Activated T-cell treated with anti-CD3 and anti-CD28 coated beads for 1 hour (primary cell): ENCODE results near the gene FRS2.

ENCODE experiments used
- DNase-seq: peaks from one replicate; pipeline ENCODE4 v3.0.0-alpha.2; 2020; ENCODE audit warnings: low read depth

The FRS2 gene

GRCh38 chr12:69501154-69501895, 31.1 kb downstream of the FRS2 start:
- no peak for DNase-seq

DNA sequence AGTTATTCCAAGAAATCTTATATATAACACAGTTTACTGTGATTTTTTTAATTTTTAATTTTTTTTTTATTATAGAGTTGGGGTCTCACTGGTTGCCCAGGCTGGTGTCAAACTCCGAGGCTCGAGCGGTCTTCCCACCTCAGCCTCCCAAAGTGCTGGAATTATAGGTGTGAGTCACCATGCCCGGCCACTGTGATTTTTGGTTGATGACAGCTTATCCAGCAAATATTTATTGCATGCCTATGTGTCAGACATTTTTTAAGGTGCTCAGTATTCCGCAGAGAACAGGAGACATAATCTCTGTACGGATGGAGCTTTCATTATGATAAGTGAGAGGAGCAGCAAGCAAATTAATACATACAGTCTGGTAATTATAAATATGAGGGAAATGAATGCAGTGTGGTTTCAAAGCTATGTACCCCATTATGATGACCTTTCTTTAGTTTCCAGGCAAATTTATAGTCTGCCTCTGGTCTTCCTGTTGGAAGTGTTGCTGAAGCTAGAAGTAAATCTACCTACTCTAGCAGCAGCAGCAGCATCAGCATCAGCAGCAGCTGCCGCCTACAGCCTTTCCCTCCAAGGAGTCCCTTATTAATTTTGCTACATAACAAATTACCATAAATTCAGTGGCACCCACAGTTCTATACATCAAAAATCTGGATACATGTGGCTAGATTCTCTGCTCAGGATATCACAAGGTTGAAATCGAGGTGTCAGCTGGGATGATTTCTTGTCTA, 32.3 kb downstream of the FRS2 start:
- DNase-seq = no peak

GRCh38 chr12:69508091-69508490, 37.9 kb downstream of the FRS2 start:
- DNase-seq = no peak

DNA sequence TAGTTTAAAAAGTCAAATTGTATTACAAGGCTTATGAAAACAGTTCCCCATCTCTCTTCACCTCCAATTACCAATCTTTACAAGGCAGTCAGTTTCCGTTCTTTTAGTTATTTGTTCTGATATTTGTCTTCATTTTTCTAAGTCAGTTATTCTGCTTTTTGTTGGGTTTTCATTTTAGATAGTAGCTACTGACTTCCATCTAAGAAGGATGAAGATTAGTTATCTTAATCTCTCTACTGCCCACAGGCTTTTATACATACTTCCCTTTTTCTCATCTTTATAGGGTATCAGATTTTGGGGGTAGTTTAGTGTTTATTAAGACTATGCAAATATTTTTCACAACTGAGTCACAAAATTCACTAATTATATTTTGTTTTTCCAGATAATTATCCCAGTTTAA, 38.4 kb downstream of the FRS2 start:
- DNase-seq = no peak

GRCh38 chr12:69509308-69509736, 39.1 kb downstream of the FRS2 start:
- no peak for DNase-seq

GRCh38 chr12:69509904-69510827, 40.0 kb downstream of the FRS2 start:
- no peak for DNase-seq

GRCh38 chr12:69511016-69511415, 40.8 kb downstream of the FRS2 start:
- DNase-seq = no peak

DNA sequence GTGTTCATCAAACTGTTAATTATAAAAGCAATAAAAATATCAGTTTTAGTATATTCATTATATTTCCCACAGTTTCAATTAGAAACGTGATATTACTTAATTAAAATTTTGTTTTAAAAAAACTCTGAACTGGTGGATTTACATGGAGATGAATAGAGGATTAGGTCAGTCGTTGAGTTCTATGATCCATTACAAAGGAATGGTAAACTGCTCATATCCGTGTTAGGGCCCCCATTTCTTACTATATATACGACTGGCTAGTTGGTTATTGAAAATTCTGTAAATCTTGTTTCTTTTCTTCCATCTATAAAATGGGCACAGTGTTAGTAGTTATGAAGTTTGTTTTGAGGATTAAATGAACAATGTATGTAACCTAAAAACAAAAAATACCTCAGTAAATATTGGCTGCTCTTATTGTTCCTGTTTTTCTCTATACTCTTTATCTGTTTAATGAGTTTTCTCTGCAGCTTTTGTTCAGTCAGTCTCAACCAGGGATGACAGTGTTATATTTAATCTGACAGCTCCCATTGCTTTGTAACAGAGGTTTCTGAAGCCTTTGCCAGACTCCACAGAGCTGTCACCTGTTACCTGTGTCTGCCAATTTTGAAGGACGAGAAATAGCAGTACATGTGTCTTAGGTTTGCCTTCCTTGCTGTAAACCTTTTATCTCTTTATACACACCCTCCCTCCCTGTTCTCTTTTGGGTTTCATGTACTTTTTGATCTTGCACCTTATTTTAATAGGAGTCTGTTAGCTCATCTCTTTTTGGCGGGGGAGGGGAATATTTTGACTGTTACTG, 41.5 kb downstream of the FRS2 start:
- DNase-seq = no peak

- no peak for DNase-seq
Observed at GRCh38 chr12:69512820-69513219, 42.6 kb downstream of the FRS2 start.

DNA sequence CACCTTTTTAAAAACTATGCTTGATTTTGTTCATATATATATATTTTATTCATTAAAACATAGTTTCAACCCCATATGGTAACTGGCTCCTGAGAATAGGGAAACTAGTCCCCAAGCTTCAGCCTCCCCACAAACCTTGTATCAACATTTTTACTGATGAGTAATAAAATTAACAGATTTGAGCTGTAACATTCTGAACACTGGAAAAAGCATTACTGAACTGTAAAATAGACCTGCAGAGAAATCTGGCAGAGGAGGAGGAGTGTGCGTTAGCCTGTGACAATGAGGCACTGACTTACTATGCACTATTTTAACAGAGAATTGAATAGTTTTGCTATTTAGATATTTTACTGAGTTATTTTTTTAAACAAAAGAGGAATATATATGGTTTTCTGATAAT, 43.1 kb downstream of the FRS2 start:
- no peak for DNase-seq

DNA sequence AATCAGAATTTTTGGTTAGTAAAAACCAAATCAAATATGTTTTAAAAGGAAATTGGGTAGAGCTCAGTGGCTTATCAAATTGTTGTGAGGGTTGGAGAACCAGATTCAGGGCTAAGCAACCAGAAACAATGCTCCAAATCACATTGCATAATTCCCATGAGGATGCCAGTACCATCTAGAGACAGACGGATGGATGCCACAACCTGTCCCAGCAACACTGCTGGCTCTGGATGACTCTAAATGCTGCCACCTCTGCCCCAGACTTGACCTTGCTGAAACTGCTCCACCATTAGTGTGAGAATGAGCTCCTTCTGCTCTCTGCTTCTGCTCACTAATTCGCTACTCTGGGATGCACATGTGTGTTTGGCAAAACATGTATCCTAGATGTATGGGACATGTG, 43.9 kb downstream of the FRS2 start:
- DNase-seq = no peak

- no peak for DNase-seq
Observed at GRCh38 chr12:69514845-69515244, 44.7 kb downstream of the FRS2 start.

DNA sequence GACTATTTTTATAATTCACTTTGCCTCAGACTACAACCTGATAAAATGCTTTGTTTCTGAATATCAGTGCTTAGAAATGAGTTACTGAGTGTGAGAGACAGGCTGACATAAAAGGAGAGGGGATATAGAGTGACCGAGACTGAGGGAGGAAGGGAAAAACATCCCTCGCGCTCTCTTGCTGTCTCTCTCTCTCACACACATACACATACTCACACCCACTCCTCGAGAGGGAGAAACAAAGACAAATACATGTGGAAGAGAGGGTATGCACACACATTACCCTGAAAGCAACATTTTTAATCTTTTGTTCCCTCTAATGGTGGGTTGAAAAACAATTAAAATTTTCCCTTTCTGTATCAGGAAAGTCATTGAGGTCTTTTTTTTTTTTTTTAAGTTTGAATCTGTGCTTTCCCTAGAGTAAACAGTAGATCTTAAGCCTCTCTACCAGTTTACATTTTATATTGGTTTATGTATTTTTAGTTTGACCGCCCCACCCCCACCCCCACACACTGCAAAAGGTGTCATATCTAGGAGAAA, 45.3 kb downstream of the FRS2 start:
- DNase-seq = no peak

DNA sequence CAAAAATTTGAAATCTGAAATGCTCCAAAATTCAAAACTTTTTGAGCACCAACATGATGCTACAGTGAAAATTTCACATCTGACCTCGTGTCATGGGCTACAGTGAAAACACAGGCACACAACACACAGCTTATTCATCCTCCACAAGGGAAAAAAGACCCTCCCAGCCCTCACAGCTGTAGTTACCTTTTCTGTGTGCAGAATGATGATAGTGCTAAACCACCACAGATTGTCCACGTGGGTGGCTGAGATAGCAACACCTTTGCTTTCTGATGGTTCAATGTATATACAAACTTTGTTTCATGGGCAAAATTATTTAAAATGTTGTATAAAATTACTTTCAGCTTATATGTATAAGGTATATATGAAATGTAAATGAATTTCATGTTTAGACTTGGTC, 46.8 kb downstream of the FRS2 start:
- no peak for DNase-seq

- DNase-seq = no peak
Observed at GRCh38 chr12:69517406-69517805, 47.2 kb downstream of the FRS2 start.

- no peak for DNase-seq
Observed at GRCh38 chr12:69519871-69520270, 49.7 kb downstream of the FRS2 start.

DNA sequence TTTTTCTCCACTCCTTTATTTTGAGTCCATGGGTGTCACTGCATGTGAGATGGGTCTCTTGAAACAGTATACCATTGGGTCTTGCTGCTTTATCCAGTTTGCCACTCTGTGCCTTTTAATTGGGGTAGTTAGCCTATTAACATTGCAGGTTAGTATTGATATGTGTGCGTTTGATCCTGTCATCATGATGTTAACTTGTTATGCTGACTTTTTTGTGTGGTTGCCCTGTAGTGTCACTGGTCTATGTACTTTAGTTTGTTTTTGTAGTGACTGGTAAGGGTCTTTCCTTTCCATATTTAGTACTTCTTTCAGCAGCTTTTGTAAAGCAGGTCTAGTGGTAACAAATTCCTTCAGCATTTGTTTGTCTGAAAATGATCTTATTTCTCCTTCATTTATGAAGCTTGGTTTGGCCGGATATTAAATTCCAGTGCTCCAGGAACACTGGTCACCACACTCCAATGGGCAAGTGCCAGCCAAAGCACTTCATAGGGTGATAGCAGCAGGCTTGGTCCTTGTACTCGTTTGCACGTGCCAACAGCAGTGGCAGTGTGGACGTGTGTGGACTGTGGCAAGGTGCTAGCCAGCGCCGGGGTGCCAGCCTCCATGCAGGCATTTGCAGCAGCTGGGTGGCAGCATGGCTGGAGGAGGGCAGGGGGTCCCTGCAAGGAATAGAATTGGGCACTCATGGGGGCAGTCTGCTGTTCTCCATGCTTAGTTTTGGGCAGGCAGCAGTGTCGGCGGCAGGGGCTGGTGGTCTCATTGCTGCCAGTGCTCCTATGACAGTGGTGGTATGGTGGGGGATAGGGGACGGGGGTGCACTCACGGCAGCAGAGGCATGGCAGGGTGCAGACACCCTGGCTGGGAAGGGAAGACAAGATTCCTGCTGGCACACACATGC, 53.5 kb downstream of the FRS2 start:
- no peak for DNase-seq

- no peak for DNase-seq
Observed at GRCh38 chr12:69524331-69524630, 54.1 kb downstream of the FRS2 start.

GRCh38 chr12:69524755-69525469, 54.7 kb downstream of the FRS2 start:
- no peak for DNase-seq
